Measurements from ENCODE around the gene IL13RA1.
"Not testable (repeated sequence)": the region's sequence is repeated elsewhere in the genome, so short reads cannot be mapped to it uniquely, and the experiment has no call there.

The IL13RA1 gene

DNA sequence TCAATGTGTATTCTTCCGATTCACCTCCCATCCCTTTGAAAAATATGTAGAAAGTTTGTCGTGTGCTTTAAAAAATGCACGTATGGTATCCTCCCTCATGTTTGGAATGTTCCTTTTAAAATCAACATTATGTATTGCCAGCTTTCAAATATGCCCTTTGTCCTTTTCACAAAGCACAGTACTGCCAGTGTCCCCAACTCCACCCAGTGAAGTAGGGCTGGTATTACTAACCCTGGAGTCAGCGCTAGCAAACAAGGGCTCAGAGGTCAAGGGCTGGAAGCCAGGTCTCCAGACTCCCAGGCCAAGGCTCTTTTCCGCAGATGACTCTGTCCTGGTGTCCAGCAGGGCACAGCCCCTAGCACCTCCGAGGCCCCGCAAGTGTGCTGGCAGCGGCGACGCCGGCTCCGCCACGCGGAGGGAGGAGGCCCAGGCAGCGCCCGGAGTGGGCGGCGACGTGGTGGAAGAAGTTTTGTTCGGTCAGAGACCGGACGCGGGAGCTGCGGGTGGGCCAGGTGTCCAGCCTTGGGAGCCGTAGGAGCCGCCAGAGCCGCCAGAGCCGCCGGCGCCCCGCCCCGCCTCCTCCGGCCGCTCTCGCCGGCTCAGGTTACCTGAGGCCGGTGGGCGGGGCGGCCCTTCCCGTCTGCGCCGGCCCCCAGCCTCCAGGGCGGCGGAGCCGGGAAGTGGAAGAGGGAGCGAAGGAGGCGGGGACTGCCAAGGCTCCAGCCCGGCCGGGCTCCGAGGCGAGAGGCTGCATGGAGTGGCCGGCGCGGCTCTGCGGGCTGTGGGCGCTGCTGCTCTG lies at the start of gene IL13RA1:
Gene IL13RA1, plus strand, starts transcription at position 720 of the 799 bp plus-strand sequence. Its CDS starts 33 bp downstream, at position 753.
- DNase-seq, result peak; percentile 39 to 66

DNA sequence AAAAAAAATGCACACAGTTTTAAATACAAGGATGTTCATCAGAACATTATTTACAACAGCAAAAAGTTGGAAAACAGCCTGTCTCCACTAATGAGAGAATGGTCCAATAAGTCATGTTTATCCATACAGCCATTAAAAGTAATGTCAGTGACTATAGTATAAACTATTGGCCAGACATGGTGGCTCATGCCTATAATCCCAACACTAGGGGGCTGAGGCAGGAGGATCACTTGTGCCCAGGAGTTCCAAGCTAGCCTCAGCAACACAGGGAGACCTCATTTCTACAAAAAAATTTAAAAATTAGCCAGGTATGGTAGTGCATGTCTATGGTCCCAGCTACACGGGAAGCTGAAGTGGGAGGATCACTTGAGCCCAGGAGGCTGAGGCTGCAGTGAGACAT lies 48.1 kb upstream of the IL13RA1 start:
- DNase-seq, result no peak

DNA sequence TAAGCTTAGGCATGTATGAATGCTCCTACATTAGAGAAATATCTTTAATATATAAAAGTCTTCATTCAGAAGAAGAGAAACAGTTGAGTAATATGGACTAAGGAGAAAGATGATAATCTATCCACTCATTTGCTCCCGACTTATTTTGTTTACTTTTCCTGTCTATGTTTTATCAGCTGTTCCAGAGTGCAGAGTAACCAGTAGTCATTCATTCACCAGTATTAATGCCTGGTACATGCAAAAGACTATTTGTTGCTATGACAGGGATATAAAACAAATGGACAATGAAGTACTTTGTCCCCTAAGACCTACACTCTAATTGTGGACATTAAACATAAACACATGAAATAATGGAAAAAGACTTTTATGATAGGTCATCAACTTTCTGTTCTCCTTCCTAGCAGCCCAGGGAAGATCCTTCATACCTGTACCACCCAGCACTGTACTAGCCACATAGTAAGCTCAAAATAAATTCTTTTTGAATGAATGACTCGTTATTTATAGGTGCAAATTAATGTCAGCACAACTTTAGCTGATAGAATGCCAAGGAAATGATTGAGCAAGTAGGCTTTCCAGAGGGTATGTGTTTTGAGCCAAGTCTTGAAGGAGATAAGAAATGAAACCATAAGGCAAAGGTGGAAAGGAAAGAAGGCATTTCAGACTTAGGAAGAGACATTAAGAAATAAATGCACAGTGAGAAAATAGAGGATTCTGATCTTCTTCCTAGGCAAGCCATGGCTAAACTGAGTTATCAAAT lies 45.0 kb upstream of the IL13RA1 start:
- no peak for DNase-seq

DNA sequence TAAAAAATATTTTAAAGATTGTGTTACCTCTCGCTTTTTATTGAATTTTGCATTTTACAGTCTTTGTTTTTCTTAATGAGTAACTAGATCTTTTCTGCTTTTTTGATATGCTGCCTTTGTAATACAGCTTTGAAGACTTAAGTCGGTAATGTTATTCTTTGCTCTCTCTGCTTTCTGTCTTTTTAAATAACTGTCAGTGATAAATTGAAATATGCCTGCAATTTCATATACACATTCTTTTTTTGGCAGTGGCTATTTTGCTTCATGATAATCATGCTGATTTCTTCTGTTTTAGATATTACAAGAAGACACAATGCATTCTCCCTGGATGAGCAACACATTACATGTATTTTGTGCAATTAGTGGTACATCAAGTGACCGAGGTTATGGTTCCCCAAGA lies 42.0 kb upstream of the IL13RA1 start:
- no peak for DNase-seq

DNA sequence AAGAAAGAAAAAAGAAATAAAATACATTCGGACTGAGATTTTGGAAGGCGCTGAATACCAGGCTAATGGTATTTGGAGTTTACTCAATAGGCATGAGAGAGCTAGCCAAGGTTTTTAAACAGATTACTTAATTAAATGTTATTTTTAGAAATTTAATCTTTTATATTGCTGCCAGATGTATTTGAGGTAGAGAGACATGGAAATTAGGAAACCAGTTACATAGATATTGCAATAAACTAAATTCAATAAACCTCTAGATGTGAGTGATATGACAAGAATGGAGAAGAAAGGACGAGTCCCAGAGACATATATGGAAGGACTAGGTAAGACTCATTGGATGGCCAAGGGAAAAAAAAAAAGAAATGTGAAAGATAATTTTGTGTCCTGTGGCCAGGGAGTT lies 38.5 kb upstream of the IL13RA1 start:
- no peak for DNase-seq

DNA sequence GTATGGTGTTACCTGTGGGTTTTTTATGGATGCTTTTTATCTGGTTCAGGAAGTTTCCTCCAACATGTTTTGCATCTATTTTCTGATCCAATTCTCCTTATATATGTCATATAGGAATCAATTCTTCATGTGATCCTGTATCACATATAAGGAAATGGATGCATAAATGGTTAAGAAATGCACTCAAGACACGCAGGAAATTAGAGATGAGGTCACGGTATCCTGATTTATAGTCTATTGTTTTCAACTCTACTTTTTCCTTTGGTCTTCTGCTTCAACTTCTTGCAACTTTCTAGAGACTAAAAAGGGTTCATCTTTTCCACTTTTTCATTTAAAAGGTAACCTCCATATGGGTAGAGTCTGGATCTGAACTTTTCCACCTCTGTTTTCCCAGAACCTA lies 33.6 kb upstream of the IL13RA1 start:
- no peak for DNase-seq

DNA sequence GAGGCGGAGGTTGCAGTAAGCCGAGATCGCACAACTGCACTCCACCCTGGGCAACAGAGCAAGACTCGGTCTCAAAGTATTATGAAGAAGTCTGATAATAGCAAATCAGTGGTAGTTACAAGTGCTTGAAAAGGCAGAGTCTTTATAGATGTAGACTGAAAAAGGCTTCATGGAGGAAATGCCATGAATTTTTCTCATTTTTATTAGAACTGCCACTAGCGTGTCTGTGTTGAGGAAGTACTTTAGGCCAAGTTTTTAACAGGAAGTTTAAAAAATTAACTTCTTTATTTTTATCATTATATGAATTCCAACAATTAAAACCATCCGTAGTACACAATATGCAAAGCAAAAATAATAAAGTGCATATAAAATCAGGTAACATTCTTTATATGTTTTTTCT lies 32.8 kb upstream of the IL13RA1 start:
- DNase-seq, result no peak

DNA sequence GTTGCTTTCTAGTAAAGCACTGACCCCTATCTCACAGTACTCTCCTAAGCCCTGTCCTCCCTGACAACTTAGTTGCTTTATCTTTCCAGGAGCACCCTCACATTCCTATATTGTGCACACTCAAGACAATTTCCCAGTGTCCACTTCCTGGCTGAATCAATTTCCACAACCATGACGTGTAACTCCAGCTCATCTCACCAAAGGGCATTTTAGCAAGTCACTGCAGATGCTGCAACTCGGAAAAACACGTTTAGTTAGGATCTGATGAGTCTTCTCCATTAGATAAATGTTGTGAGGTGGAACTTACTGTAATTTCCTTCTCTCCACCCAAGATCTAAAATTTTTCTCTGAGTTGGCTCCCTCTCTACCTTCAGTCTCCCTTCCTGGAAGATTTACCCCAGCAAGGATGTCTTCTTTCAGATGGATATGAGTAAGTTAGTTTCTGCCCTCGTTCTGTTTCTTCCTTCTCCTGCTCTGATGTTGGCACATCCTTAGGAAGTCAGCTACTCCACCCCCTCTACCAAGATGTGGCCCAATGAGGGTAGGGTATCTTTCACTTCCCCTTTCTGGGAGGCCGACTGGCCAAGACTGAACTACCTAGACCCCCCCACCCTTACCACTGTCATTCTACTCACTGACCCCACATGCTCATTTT lies 28.8 kb upstream of the IL13RA1 start:
- peak; percentile 54 to 56 for DNase-seq

DNA sequence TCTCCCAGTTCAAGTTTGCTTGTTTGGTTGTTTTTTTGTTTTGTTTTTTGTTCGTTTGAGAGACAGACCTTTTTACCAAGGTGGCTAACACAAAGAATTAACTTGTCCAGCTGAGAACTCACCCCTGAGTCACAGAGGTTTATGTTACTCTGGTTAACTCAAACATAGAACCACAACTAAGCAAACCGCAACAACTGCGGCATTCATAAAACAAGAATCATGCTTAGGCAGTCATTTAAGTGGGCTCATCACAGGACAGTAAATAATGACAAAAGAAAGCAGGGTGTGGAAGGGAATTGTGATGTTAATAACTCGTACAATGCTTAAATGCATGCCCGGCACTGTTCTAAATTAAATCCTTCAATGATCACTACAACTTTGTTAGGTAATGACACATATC lies 24.7 kb upstream of the IL13RA1 start:
- DNase-seq, result no peak

DNA sequence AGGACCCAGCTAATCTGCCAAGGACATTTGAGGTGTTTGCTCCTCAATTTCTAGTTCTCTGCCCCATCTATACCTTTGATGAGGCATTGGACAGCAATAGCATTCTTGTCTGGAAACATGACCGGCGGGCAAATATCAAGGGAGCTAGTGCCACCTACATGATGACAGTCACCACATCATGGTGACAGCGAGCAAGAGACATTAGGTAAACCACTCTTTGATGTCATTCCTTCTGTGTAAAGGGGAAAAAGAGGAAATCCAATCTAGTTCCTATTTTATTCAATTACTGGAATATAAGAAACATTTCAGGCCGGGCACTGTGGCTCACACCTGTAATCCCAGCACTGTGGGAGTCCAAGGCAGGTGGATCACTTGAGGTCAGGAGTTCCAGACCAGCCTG lies 20.7 kb upstream of the IL13RA1 start:
- DNase-seq, result peak in 1 of 2 donors; percentile 62

DNA sequence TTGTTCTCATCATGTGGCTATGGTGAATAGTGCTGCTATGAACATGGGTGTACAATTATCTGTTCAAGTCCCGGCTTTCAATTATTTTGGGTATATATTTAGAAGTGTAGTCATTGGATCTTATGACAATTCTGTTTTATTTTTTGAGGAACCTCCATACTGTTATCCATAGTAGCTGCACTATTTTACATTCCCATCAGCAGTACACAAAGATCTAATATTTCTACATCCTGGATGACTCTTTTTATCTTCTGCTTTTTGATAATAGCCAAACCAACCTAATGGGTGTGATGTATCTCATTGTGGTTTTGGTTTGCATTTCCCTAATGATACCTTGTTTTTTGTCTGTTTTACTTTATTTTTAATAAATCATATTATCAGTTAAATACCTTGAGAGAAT lies 12.9 kb upstream of the IL13RA1 start:
- peak in 1 of 2 donors; percentile 59 for DNase-seq

DNA sequence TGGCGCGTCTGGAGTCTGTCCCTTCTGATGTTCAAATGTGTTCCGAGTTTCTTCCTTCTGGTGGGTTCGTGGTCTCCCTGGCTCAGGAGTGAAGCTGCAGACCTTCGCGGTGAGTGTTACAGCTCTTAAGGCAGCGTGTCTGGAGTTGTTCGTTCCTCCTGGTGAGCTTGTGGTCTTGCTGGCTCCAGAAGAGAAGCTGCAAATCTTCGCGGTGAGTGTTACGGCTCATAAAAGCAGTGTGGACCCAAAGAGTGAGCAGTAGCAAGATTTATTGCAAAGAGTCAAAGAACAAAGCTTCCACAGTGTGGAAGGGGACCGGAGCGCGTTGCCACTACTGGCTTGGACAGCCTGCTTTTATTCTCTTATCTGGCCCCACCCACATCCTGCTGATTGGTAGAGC lies 11.5 kb upstream of the IL13RA1 start:
- not testable (repeated sequence) for DNase-seq

DNA sequence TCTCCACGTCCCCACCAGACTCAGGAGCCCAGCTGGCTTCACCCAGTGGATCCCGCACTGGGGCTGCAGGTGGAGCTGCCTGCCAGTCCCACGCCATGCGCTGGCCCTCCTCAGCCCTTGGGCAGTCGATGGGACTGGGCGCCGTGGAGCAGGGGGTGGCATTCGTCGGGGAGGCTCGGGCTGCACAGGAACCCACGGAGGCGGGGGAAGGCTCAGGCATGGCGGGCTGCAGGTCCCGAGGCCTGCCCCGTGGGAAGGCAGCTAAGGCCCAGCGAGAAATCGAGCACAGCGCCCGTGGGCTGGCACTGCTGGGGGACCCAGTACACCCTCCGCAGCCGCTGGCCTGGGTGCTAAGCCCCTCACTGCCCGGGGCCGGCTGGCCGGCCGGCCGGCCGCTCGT lies 10.6 kb upstream of the IL13RA1 start:
- not testable (repeated sequence) for DNase-seq

DNA sequence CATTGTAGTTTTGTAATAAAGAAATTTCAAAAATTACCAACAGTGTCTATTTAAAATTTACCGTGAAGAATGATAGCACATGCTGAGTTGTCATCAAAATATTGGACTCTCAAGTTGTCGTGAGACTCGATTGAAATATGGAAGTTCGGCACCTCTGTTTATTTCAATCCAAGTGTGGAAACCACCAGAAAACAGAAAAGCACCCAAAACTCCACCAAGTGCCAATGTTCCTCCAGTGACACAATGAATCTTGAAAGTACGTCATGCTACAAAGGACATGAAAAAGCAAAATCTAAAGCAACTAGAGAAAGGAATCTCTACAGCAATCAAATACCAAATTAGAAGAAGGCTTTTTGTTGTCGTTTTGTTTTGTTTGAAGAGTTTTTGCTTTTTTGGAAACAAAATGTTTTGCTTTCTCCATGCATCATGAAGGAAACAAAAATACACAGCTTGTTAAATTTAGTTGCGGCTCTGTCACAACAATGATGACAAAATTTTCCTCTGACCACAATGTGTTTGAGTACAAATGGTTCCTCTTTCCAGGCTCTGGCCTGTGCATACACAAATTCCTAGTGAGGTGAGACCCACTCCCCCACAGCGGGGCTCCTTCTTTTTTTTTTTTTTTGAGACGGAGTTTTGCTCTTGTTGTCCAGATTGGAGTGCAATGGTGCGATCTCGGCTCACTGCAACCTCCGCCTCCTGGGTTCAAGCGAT lies 9.6 kb upstream of the IL13RA1 start:
- peak; percentile 75 to 91 for DNase-seq

DNA sequence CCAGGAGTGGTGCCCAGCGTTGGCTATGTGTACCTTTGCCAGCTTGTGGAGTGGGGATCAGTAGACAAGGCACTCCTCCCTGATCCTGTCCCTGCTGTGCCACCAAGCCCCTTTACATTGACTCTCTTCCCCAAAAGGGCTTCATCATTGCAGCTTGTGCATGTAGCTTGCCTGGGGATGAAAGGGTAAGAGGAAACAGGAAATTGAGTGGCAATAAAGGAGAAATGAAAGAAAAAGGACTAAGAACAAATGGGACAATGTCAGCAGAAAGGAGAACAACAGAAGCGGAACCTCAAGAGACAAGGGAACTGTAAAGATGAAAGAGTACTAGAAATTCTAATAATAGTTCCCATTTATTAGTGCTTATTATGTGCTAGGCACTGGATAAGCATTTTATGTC lies 8.7 kb upstream of the IL13RA1 start:
- peak; percentile 62 to 82 for DNase-seq

DNA sequence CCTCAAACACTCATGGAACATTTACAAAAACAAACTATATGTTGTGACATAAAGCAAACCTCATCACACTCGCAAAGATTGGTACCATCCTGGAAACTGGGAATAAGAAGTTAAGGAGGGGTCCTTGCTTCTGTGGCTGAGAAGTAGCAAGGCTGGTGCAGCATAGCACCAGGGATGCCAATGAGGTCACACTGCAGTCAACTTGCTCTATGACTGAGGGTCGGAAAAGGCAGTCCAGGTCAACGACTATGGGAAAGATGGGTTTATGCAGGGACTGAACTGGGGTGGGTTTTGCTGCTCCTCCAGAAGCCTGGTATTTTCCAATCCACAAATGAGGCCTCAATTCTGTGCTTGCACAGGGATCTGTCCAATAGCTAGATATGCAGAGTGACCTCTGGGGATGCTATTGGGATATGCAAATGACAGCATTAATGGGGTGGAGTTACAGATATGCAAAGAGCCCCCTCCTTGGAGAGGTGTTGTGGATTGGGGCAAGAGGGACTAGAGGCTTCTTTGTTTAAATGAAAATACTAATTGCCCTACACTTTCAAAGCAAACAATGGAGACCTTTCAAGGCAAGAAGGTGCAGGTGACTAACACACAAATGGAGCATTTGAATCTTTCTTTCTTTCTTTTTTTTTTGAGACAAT lies 7.2 kb upstream of the IL13RA1 start:
- DNase-seq, result no peak

DNA sequence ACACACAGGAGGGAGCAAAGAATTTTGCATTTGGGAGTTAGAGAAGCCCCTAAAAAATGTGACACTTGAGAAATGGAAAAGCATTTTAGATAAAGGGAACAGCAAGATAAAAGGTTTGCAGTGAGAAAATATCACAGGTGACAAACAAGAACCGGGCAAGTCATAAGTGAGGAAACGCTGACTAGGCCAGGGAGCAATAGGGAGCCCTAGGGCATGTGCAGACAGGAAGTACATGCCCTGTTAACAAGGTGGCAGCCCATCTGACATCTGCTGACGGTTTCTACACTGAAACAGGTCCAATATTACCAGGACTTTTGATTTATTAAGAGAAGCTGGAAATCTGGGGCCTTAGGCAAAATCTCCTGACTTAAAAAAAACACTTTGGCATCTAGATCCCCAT lies 4.0 kb upstream of the IL13RA1 start:
- no peak for DNase-seq

DNA sequence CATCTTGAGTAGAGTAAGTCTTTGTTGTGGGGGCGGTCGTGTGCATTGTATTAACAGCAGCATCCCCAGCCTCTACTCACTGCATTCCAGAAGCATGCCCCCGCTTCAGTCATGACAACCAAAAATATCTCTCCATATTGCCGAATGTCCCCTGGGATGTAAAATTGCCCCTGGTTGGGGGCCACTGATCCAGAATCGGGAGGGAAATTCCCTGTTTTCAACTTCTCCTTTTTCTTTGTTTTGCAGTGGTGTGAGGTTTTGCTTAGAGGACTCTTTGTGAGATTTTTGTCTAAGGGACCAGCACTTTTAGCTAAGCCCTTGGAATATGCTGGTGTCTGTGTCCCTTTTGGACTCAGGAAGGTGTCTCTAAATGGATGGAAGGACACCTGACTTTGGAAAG lies 3.0 kb upstream of the IL13RA1 start:
- peak; percentile 25 to 35 for DNase-seq

DNA sequence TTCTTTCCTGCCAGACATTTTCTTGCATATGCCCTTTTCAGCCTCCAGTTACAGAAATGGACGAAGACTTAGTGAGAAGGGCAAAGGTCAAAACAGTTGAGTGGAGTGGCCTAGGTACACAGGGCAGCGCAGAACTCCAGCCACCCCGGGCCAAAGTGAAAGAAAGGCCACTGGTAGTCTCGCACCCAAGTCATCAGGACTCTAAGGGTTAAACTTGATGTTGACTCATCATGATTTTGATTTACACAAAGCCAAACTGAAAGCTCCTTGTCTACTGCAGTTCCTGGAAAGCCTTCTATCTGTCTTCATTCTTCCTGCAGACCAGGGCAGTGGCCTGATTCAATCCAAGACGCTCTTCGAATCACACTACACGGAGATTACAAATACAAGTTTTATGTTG lies 2.6 kb upstream of the IL13RA1 start:
- DNase-seq, result peak in 1 of 2 donors; percentile 36

DNA sequence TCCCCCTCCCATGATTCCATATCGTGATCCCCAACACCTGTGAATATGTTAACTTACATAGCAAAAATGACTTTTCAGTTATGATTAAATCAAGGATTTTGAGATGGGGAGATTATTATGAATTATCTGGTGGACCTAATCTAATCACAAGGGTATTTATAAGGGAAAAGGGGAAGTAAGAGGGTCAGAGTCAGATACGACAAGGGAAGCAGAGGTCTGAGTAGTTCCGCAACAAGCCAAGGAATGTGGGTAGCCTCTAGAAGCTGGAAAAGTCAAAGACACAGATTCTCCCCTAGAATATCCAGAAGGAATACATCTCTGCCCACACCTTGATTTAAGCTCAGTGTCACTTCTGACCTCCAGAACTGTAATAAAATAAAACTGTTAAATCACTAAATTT lies 1.0 kb upstream of the IL13RA1 start:
- peak in 1 of 2 donors; percentile 48 for DNase-seq

DNA sequence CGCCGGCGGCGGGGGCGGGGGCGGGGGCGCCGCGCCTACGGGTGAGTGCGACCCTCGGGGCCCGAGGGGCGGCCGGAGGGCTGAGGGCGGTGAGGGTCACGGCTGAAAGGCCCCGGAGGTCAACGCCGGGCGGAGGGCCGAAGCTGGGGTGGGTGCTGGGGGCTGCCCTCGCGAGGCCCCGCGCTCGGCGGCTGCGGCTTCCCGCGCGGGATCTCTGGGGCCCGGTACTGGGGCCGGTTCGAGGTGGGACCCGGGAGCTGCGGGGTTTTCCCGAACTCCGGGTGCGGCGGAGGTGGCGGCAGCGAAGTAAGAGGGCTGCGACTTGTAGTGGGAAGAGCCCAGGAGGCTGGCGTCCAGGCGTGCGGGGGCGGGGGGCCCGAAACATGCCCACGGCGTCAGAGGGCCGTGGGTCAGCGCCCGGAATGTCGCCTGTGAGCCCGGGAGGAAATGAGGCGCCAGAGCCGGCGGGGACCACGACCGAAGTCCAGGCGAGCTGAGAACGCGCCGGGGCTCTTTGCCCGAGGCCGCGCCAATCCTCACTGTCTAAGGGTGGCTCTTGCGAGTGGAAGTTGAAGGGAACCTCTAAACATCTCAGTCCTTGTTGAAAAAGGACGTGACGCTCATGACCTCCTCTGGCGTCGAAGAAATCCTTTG lies 407 bp downstream of the IL13RA1 start:
- no peak for DNase-seq

All from inflammatory macrophage treated with lipopolysaccharide for 1 hour (primary cell).